Heart right ventricle (tissue), 16 donors: ENCODE data around the gene FMN2. TPM values are rescaled to one million over a fixed set of nuclear protein-coding genes. Genes with fewer than 3 reads are reported as not detected.
"Not testable (repeated sequence)": the region's sequence is repeated elsewhere in the genome, so short reads cannot be mapped to it uniquely, and the experiment has no call there.

Experiments used
- ATAC-seq, 8 donors: fragments of 200-7000 bp; cut with Tn5 transposase; one replicate each; pipeline ENCODE4 v1.9.1; 2020; ENCODE audit warnings: mild to moderate bottlenecking in 8 of 8, moderate library complexity in 8 of 8, moderate number of reproducible peaks in 1 of 8
- DNase-seq, 2 donors: peaks; one replicate each; pipeline ENCODE4 v3.0.0-alpha.2; 2020
- H3K27ac ChIP-seq, 10 donors: fragments of 200-600 bp; sonication (generic) in 2 of 10; one replicate each; pipeline versions ENCODE4 v1.5.0 to v1.8.0; 2020 to 2022; ENCODE audit warnings: mild to moderate bottlenecking in 3 of 10
- H3K27me3 ChIP-seq, 7 donors: fragments of 200-600 bp; one replicate each; pipeline ENCODE4 v1.8.0; 2021 to 2022; ENCODE audit warnings: mild to moderate bottlenecking in 2 of 7
- H3K36me3 ChIP-seq, 9 donors: fragments of 200-600 bp; sonication (generic) in 1 of 9; one replicate each; pipeline versions ENCODE4 v1.5.0 to v1.8.0; 2020 to 2022; ENCODE audit warnings: mild to moderate bottlenecking in 2 of 9
- H3K4me1 ChIP-seq, 9 donors: fragments of 200-600 bp; sonication (generic) in 1 of 9; one replicate each; pipeline versions ENCODE4 v1.5.0 to v1.8.0; 2020 to 2022; ENCODE audit warnings: mild to moderate bottlenecking in 4 of 9
- H3K4me3 ChIP-seq, 10 donors: fragments of 200-600 bp; sonication (generic) in 2 of 10; one replicate each; pipeline versions ENCODE4 v1.5.0 to v1.8.0; 2020 to 2022; ENCODE audit warnings: mild to moderate bottlenecking in 7 of 10, moderate library complexity in 2 of 10
- H3K9me3 ChIP-seq, 11 donors: fragments of 200-600 bp in 10 of 11; sonication (generic) in 2 of 11; one replicate each; pipeline versions ENCODE4 v1.5.0 to v1.8.0; 2013 to 2022; ENCODE audit warnings: mild to moderate bottlenecking in 2 of 11, control low read depth in 1 of 11, moderate library complexity in 1 of 11
- WGBS, 2 donors: extraction: QIAGEN DNeasy Blood & Tissue Kit; methylation state at CpG; one replicate each; pipeline ENCODE4 v1.1.7; 2013; ENCODE audit warnings: inconsistent platforms in 1 of 2; 5-methylcytosine and 5-hydroxymethylcytosine counted together
- intact Hi-C, 10 donors: fragments of 100-400 bp; cut with DNase I; formaldehyde crosslinking; loops; one replicate each; pipeline versions ENCODE4 v1.11.1 to v1.14.2; 2022
- polyA plus RNA-seq, 2 donors: library from polyadenylated mRNA; stranded (reverse); fragments of 200-250 nt; gene quantifications; one replicate each; pipeline ENCODE4 v1.2.3, GENCODE V29; 2013
- total RNA-seq, 10 donors: library from RNA; stranded (reverse); fragmentation: NEBNext Ultra II Directional in 3 of 10; extraction: Animal tissue kit (Norgen Biotek cat#: 25700) in 3 of 10; gene quantifications; one replicate each; pipeline versions ENCODE4 v1.2.1 to v1.2.4, GENCODE V29; 2021 to 2023
- TF ChIP-seq, protein P1 (sequence below), 9 donors: fragments of 200-600 bp; sonication (generic) in 2 of 9; IDR thresholded peaks; one replicate each; pipeline versions ENCODE4 v1.5.0 to v1.8.0; 2021 to 2022; ENCODE audit warnings: antibody characterized with exemption in 9 of 9, mild to moderate bottlenecking in 5 of 9, moderate library complexity in 1 of 9
- donor health status: Arrhythmogenic right ventricular cardiomyopathy.
- donor health status: ischemic (EF 13 %, LVEDD 7.1; RV severe dilation, severe dysfunction).
- donor health status: healthy with polysubstance abuse.
- donor health status: DM: no; HTN: yes; CAD: no.
- donor health status: DM: no; HTN: no; CAD: no.
- donor health status: ischemic (EF 25% LVEDD 6.9; RV normal size, moderate dysfunction).
- donor health status: ischemic (EF 25% LVEDD 5.7; RV mildly dilated, moderate dysfunction).
- donor health status: healthy.
- donor health status: DM: yes; HTN: yes; CAD: no.
- donor health status: Ischemic cardiomyopathy.
- donor health status: ischemic (EF 35%, LVEDD 5.7; RV mildly dilated, moderate dysfunction).
- donor health status: nonischemic (EF 11% LVEDD 7.7; RV severe dilation, severe dysfunction).
- donor health status: DM: yes; HTN: yes; CAD: no.
- donor health status: PGD.
- donor health status: ischemic (EF 29% LVEDD 5.4; RV normal size, mild dysfunction).
- donor health status: nonischemic (EF 23%, LVEDD 6.1; RV moderate dilation, normal function).

The FMN2 gene
- total and polyA plus RNA-seq, 12 donors: 0.03 to 0.70 (median 0.12) TPM; not detected in 9

DNA sequence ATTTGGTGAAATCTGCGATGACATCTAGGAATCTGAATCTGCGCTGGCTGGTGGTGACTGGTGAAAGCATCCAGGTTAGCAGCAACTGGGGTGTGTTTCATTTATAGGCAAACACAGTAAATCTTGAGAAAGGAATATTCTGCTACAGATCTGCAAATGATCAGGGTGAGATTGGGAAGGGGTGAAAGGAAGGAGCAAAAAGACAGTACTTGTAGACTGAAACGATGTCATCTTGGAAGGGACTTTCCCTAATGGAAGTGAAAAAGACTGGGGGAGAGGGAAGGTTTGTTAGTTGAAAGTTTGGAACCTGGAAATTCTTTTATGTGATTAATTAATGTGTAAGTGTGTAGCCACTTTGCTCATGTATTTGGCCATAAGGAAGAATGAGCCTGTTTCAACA lies 228.3 kb downstream of the FMN2 start:
- intact Hi-C loops: no loop called here
- ATAC-seq (no peak), DNase-seq (no peak)
- TF ChIP-seq, protein P1, sequence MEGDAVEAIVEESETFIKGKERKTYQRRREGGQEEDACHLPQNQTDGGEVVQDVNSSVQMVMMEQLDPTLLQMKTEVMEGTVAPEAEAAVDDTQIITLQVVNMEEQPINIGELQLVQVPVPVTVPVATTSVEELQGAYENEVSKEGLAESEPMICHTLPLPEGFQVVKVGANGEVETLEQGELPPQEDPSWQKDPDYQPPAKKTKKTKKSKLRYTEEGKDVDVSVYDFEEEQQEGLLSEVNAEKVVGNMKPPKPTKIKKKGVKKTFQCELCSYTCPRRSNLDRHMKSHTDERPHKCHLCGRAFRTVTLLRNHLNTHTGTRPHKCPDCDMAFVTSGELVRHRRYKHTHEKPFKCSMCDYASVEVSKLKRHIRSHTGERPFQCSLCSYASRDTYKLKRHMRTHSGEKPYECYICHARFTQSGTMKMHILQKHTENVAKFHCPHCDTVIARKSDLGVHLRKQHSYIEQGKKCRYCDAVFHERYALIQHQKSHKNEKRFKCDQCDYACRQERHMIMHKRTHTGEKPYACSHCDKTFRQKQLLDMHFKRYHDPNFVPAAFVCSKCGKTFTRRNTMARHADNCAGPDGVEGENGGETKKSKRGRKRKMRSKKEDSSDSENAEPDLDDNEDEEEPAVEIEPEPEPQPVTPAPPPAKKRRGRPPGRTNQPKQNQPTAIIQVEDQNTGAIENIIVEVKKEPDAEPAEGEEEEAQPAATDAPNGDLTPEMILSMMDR (IDR thresholded peaks at IDR 0.05): no peak
- no peak overlapping the region for H3K27ac ChIP-seq
- no peaks in the 10 kb centered on the region for H3K27me3 ChIP-seq
- H3K36me3 ChIP-seq: no peaks in the 10 kb centered on the region
- H3K9me3 ChIP-seq: peaks cover 0 to 5% (median 0%) of the 10 kb centered on the region in 11 donors
- WGBS, 2 donors: 84 to 87% methylated on average over 3 of the region's 3 CpGs
- H3K4me3 ChIP-seq: no peak overlapping the region
- H3K4me1 ChIP-seq: no peaks in the 10 kb centered on the region

DNA sequence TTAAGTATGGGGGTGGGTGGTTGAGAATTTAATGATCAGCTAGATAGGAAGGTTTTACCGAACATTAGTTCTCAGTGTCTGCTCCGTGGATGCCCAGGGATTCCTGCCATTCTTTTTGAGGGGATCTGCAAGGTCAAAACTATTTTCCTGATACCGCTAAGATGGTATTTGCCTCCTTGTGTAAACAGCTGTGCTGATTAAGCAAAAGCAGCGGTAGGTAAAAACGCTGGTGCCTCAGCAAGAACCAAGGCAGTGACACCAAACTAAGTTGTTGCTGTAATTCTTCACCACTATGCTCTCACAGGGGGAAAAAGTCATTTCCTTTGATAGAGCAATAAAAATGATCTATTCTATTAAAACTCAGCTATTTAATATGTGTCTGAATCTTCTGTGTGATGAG lies 229.0 kb downstream of the FMN2 start:
- WGBS, 2 donors: 40 to 43% methylated on average over 5 of the region's 5 CpGs
- H3K36me3 ChIP-seq: no peaks in the 10 kb centered on the region
- no peaks in the 10 kb centered on the region for H3K4me1 ChIP-seq
- intact Hi-C loops: no loop called here
- H3K27me3 ChIP-seq: no peaks in the 10 kb centered on the region
- H3K4me3 ChIP-seq: no peak overlapping the region
- ATAC-seq (no peak), DNase-seq (no peak)
- H3K27ac ChIP-seq: no peak overlapping the region
- TF ChIP-seq, protein P1 (IDR thresholded peaks at IDR 0.05): no peak
- peaks cover 0 to 5% (median 0%) of the 10 kb centered on the region in 11 donors for H3K9me3 ChIP-seq

DNA sequence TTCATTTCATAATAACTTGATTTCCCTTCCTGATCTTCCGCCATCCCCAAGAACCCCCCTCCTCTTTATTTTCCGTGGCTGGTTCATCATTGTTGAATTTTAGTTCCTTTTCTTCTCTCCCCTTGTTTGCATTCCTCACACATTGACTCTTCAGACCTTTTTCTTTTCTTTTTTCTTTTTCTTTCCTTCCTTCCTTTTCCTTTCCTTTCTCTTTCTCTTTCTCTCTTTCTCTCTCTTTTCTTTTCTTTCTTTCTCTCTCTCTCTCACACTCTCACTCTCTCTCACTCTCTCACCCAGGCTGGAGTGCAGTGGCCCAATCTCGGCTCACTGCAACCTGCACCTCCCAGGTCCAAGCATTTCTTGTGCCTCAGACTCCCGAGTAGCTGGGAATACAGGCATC lies 231.3 kb downstream of the FMN2 start:
- TF ChIP-seq, protein P1 (IDR thresholded peaks at IDR 0.05): no peak
- no peaks in the 10 kb centered on the region for H3K4me1 ChIP-seq
- ATAC-seq (no peak), DNase-seq (no peak)
- H3K27me3 ChIP-seq: no peaks in the 10 kb centered on the region
- no peak overlapping the region for H3K4me3 ChIP-seq
- intact Hi-C loops: no loop called here
- H3K36me3 ChIP-seq: no peaks in the 10 kb centered on the region
- H3K27ac ChIP-seq: no peak overlapping the region
- H3K9me3 ChIP-seq: peaks cover 0 to 5% (median 0%) of the 10 kb centered on the region in 11 donors
- WGBS, 2 donors: 76 to 84% methylated on average over 4 of the region's 4 CpGs

DNA sequence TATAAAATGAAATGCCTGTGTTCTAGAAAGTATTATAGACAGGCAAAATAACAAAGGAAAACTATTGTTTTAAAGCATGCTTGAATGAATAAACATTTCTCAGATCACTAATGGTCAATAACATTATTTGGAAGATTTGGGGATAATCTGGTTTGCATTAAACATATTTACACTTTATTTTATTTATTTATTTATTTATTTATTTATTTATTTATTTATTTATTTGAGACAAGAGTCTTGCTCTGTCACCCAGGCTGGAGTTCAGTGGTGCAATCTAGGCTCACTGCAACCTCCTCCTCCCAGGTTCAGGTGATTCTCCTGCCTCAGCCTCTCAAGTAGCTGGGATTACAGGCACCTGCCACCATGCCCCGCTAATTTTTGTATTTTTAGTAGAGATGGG lies 236.7 kb downstream of the FMN2 start:
- DNase-seq, H3K27me3 ChIP-seq, H3K9me3 ChIP-seq, H3K4me3 ChIP-seq, ATAC-seq, H3K27ac ChIP-seq, H3K36me3 ChIP-seq, H3K4me1 ChIP-seq, intact Hi-C loops: not testable (repeated sequence)
- WGBS, 2 donors: 83 to 86% methylated on average over 1 of the region's 1 CpG

DNA sequence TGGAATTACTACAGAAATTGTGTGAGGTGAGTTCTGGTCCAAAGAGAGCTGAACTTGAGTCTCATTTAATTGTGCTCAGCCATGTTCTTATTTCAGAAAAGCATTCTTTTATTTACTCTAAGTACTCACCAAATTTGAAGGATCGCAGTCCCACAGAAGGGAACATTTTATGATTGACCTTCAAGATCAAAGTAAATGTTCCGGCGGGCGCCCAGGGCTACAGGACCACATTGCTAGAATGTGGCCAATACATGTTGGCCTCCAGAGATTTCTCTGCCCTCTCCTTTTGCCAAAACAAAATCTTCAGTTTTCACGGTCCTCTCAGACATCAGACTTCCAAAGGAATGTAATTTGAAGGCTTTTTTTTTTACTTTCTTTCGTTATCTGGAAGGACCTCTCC lies 237.8 kb downstream of the FMN2 start:
- Histone ChIP-seq H3K4me1 (no peaks in the 10 kb centered on the region), H3K4me3 (no peak overlapping the region), H3K36me3 (no peaks in the 10 kb centered on the region), H3K27ac (no peak overlapping the region), H3K27me3 (no peaks in the 10 kb centered on the region), H3K9me3 (no peaks in the 10 kb centered on the region)
- no peak for DNase-seq
- intact Hi-C loops: no loop called here
- ATAC-seq: no peak
- 76 to 86% methylated on average over 6 of the region's 6 CpGs for WGBS, 2 donors
- TF ChIP-seq, protein P1 (IDR thresholded peaks at IDR 0.05): no peak
